OCI-LY7 (cell line): ENCODE results near the gene WDCP. TPM values are rescaled to one million over a fixed set of nuclear protein-coding genes. Genes with fewer than 3 reads are reported as not detected.

Experiments
- BruUV-seq: library from RNA; stranded (reverse); fragments of 400-500 nt; replicated peaks from 2 replicates; lab custom pipeline; 2021; lab: Mats Ljungman, UMichigan
- CTCF ChIA-PET: fragments of 300-600 bp; sonication (Branson Sonifier 250); formaldehyde crosslinking; loops from one replicate; lab custom pipeline; 2022; ENCODE audit warnings: antibody characterized with exemption; ENCODE audit not compliant: unreplicated experiment; lab: Charles Lee
- POLR2A ChIA-PET: fragments of 300-600 bp; sonication (Branson Sonifier 250); formaldehyde crosslinking; loops from one replicate; lab custom pipeline; 2022; ENCODE audit warnings: antibody characterized with exemption; lab: Charles Lee
- DNase-seq: peaks from one replicate; pipeline ENCODE4 v3.0.0-alpha.2; 2015; ENCODE audit warnings: low spot score
- H2AFZ ChIP-seq: fragments of 200-600 bp; sonication (generic), shearing (Covaris generic); 2 replicates; pipeline ENCODE4 v1.6.1; 2014; ENCODE audit warnings: mild to moderate bottlenecking, antibody characterized with exemption, low read length, moderate library complexity
- H3K27ac ChIP-seq: fragments of 200-600 bp; sonication (generic); 2 replicates; pipeline ENCODE4 v1.5.1; 2014; ENCODE audit warnings: mixed run types, low read depth, mild to moderate bottlenecking, moderate library complexity, low read length, inconsistent platforms; ENCODE audit not compliant: poor library complexity, severe bottlenecking
- H3K36me3 ChIP-seq: fragments of 200-600 bp; sonication (generic); 2 replicates; pipeline ENCODE4 v1.6.1; 2014; ENCODE audit warnings: mild to moderate bottlenecking, antibody characterized with exemption, low read length, moderate library complexity, mixed read lengths; ENCODE audit not compliant: insufficient read depth
- H3K4me1 ChIP-seq: fragments of 200-600 bp; sonication (generic); 2 replicates; pipeline ENCODE4 v1.5.1; 2014; ENCODE audit warnings: mild to moderate bottlenecking, low read length; ENCODE audit not compliant: insufficient read depth, poor library complexity, severe bottlenecking
- H3K4me2 ChIP-seq: fragments of 200-600 bp; sonication (generic); 2 replicates; pipeline ENCODE4 v1.6.1; 2014; ENCODE audit warnings: mild to moderate bottlenecking, low read length
- H3K4me3 ChIP-seq: fragments of 200-600 bp; sonication (generic); 2 replicates; pipeline ENCODE4 v1.5.1; 2014; ENCODE audit warnings: mild to moderate bottlenecking, low read depth, low read length; ENCODE audit not compliant: poor library complexity, severe bottlenecking
- H3K79me2 ChIP-seq: fragments of 200-600 bp; sonication (generic); 2 replicates; pipeline ENCODE4 v1.6.1; 2016; ENCODE audit warnings: low read depth, mild to moderate bottlenecking, low read length, moderate library complexity, mixed read lengths; ENCODE audit not compliant: insufficient read depth
- H3K9me2 ChIP-seq: fragments of 200-600 bp; sonication (generic); 2 replicates; pipeline ENCODE4 v1.6.1; 2016; ENCODE audit warnings: mild to moderate bottlenecking, low read length, mixed read lengths; ENCODE audit not compliant: insufficient read depth
- H3K9me3 ChIP-seq: fragments of 200-600 bp; sonication (generic); 2 replicates; pipeline ENCODE4 v1.6.1; 2014; ENCODE audit warnings: mild to moderate bottlenecking, mixed run types, low read length, mixed read lengths
- H4K20me1 ChIP-seq: fragments of 200-600 bp; sonication (generic); 2 replicates; pipeline ENCODE4 v1.6.1; 2014; ENCODE audit warnings: mild to moderate bottlenecking, antibody characterized with exemption, low read length, moderate library complexity, mixed read lengths; ENCODE audit not compliant: insufficient read depth
- EZH2phosphoT487 ChIP-seq: fragments of 200-600 bp; sonication (generic); IDR thresholded peaks from 2 replicates; pipeline ENCODE4 v1.6.1; 2018; ENCODE audit warnings: low read depth, borderline replicate concordance, mild to moderate bottlenecking, mixed run types, antibody characterized with exemption, low read length, moderate library complexity, mixed read lengths
- intact Hi-C: fragments of 100-400 bp; cut with micrococcal nuclease; formaldehyde crosslinking; loops from one replicate; pipeline ENCODE4 v1.10.0; 2022; ENCODE audit not compliant: unreplicated experiment
- total RNA-seq, 2 experiments: library from RNA; depleted of rRNA in 1 of 2; stranded (reverse); fragments of >200 nt in 1 of 2; shearing (Covaris generic) in 1 of 2; gene quantifications; 2 replicates each; pipeline ENCODE4 v1.2.3, GENCODE V29; 2014 to 2022
- TF ChIP-seq, protein P1 (sequence below): fragments of 200-600 bp; sonication (generic); conservative IDR thresholded peaks from 2 replicates; pipeline ENCODE4 v1.5.1; 2014; ENCODE audit warnings: mild to moderate bottlenecking, antibody characterized with exemption, low read length, moderate library complexity, mixed read lengths

The WDCP gene
- total RNA-seq, 2 experiments from 2014 or later, result 13.9 to 21.0 TPM

DNA sequence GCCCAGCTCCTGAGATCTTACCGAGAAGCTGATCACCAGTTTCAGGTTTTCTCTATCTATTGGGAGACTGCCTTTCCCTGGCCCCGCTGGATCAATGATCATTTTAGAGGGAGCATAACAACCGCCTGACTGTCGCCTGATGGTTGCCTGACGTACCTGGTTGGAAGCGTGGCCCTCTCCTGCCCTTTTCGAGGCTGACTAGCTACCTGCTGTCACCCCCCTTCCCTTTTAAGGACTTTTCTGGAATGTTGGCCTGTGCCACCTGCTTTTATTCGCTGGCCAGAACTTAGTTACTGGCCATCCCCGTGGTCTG lies 37.9 kb downstream of the WDCP start:
- Histone ChIP-seq H3K36me3 (no peaks in the 10 kb centered on the region), H3K79me2 (no peaks in the 10 kb centered on the region), H3K27ac (no peak overlapping the region), H3K9me2 (no peaks in the 10 kb centered on the region), H4K20me1 (no peaks in the 10 kb centered on the region), H3K9me3 (no peaks in the 10 kb centered on the region), H2AFZ (no peak overlapping the region), H3K4me3 (no peak overlapping the region), H3K4me1 (no peaks in the 10 kb centered on the region), H3K4me2 (no peak overlapping the region)
- CTCF ChIA-PET, result no interaction called here
- DNase-seq, result no peak
- POLR2A ChIA-PET, result interaction anchor here (0.5 kb wide), 1 partner anchor 67 kb away, joined by 3 read pairs; no protein-coding TSS in a partner anchor
- BruUV-seq, result no TSS peak
- TF ChIP-seq EZH2phosphoT487, result no peak
- TF ChIP-seq, protein P1, sequence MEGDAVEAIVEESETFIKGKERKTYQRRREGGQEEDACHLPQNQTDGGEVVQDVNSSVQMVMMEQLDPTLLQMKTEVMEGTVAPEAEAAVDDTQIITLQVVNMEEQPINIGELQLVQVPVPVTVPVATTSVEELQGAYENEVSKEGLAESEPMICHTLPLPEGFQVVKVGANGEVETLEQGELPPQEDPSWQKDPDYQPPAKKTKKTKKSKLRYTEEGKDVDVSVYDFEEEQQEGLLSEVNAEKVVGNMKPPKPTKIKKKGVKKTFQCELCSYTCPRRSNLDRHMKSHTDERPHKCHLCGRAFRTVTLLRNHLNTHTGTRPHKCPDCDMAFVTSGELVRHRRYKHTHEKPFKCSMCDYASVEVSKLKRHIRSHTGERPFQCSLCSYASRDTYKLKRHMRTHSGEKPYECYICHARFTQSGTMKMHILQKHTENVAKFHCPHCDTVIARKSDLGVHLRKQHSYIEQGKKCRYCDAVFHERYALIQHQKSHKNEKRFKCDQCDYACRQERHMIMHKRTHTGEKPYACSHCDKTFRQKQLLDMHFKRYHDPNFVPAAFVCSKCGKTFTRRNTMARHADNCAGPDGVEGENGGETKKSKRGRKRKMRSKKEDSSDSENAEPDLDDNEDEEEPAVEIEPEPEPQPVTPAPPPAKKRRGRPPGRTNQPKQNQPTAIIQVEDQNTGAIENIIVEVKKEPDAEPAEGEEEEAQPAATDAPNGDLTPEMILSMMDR, result no peak
- intact Hi-C loops, result no loop called here

DNA sequence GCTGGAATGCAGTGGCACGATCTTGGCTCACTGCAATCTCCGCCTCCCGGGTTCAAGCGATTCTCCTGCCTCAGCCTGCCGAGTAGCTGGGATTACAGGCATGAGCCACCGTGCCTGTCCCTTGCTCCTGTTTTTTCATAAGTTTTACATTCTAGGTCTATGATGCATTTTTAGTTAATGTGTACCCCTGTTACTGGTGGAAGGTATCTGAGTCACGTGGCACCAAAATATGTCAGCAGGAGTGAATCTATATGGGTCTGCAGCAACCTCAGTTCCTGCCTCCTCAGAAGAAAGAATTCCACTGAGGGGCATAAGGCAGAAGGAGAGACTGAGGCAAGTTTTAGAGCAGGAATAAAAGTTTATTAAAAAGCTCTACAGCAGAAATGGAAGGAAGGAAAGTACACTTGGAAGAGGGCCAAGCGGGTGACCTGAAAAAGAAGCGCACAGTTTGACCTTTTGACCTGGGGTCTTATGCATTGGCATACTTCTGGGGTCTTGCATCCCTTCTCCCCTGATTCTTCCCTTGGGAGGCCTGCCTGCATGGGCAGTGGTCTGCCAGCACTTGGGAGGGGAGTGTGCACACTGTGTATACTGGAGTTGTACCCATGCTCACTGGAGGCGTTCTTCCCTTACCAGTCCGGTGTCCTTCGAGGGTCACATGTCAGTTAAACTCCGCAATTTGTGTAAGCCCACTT lies 38.4 kb downstream of the WDCP start:
- H3K27ac ChIP-seq, result no peak overlapping the region
- no peaks in the 10 kb centered on the region for H3K79me2 ChIP-seq
- DNase-seq, result no peak
- H3K4me1 ChIP-seq, result no peaks in the 10 kb centered on the region
- no peak overlapping the region for H3K4me2 ChIP-seq
- no TSS peak for BruUV-seq
- no peak for TF ChIP-seq EZH2phosphoT487
- TF ChIP-seq, protein P1, result no peak
- no peaks in the 10 kb centered on the region for H3K9me3 ChIP-seq
- H3K4me3 ChIP-seq, result no peak overlapping the region
- CTCF ChIA-PET, result no interaction called here
- no peaks in the 10 kb centered on the region for H3K36me3 ChIP-seq
- no peak overlapping the region for H2AFZ ChIP-seq
- H3K9me2 ChIP-seq, result no peaks in the 10 kb centered on the region
- POLR2A ChIA-PET, result interaction anchor here (0.5 kb wide), 1 partner anchor 66 kb away, joined by 3 read pairs; no protein-coding TSS in a partner anchor
- intact Hi-C loops, result no loop called here
- H4K20me1 ChIP-seq, result no peaks in the 10 kb centered on the region

DNA sequence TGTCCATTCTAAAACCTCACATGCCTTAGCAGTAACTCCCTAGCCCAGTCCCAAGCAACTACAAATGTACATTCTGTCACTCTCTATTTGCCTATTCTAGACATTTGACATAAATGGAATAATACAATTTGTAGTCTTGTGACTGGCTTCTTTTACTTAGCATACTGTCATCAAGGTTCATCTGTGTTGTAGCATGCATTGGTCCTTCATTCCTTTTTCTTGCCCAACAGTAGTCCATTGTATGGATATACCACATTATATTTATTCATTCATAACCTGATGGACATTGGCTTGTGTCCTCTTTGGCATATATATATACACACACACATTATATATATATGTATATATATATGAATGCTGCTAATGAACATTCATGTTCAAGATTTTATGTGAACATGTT lies 39.5 kb downstream of the WDCP start:
- ChIA-PET POLR2A (no interaction called here), CTCF (no interaction called here)
- Histone ChIP-seq H3K36me3 (no peaks in the 10 kb centered on the region), H4K20me1 (no peaks in the 10 kb centered on the region), H2AFZ (no peak overlapping the region), H3K9me2 (no peaks in the 10 kb centered on the region), H3K27ac (no peak overlapping the region), H3K4me3 (no peak overlapping the region), H3K79me2 (no peaks in the 10 kb centered on the region), H3K4me1 (no peaks in the 10 kb centered on the region), H3K4me2 (no peak overlapping the region), H3K9me3 (no peaks in the 10 kb centered on the region)
- DNase-seq, result no peak
- intact Hi-C loops, result no loop called here
- BruUV-seq, result no TSS peak
- TF ChIP-seq, protein P1, result no peak
- TF ChIP-seq EZH2phosphoT487, result no peak
